Liver (tissue), 9 donors: Measurements from ENCODE around the gene COG4. TPM values are rescaled to one million over a fixed set of nuclear protein-coding genes. Genes with fewer than 3 reads are reported as not detected.

Experiments used
- DNase-seq: peaks from one replicate; pipeline ENCODE4 v3.0.0-alpha.2; 2017; ENCODE audit warnings: low spot score
- H3K27ac ChIP-seq, 2 donors: one replicate each; pipeline ENCODE4 v1.7.0; 2013; ENCODE audit warnings: inconsistent platforms in 2 of 2, low read length in 2 of 2, control low read depth in 1 of 2, low read depth in 1 of 2, mild to moderate bottlenecking in 1 of 2
- H3K27me3 ChIP-seq, 4 donors: one replicate each; pipeline versions ENCODE4 v1.6.1 to v1.7.0; 2013; ENCODE audit warnings: low read length in 3 of 4, inconsistent platforms in 1 of 4, mild to moderate bottlenecking in 1 of 4, moderate library complexity in 1 of 4; ENCODE audit not compliant: control insufficient read depth in 4 of 4, insufficient read depth in 4 of 4
- H3K36me3 ChIP-seq, 4 donors: one replicate each; pipeline versions ENCODE4 v1.6.1 to v1.7.0; 2013; ENCODE audit warnings: low read length in 3 of 4, mild to moderate bottlenecking in 3 of 4, low read depth in 1 of 4, moderate library complexity in 1 of 4; ENCODE audit not compliant: control insufficient read depth in 4 of 4, insufficient read depth in 3 of 4
- H3K4me1 ChIP-seq, 4 donors: one replicate each; pipeline versions ENCODE4 v1.6.1 to v1.7.0; 2013; ENCODE audit warnings: low read length in 3 of 4, mild to moderate bottlenecking in 3 of 4, moderate library complexity in 1 of 4; ENCODE audit not compliant: control insufficient read depth in 4 of 4, insufficient read depth in 4 of 4
- H3K4me3 ChIP-seq, 3 donors: one replicate each; pipeline versions ENCODE4 v1.6.1 to v1.7.0; 2013; ENCODE audit warnings: low read length in 3 of 3, control low read depth in 1 of 3, low read depth in 1 of 3, mild to moderate bottlenecking in 1 of 3
- H3K9ac ChIP-seq, 2 donors: one replicate each; pipeline ENCODE4 v1.7.0; 2013; ENCODE audit warnings: low read length in 2 of 2, mild to moderate bottlenecking in 2 of 2, moderate library complexity in 2 of 2, control low read depth in 1 of 2, low read depth in 1 of 2
- H3K9me3 ChIP-seq, 4 donors: one replicate each; pipeline versions ENCODE4 v1.6.1 to v1.7.0; 2013; ENCODE audit warnings: low read length in 3 of 4; ENCODE audit not compliant: control insufficient read depth in 4 of 4
- ATF3 ChIP-seq: IDR thresholded peaks from 2 replicates; pipeline ENCODE4 v1.6.1; 2016; ENCODE audit warnings: antibody characterized with exemption
- CTCF ChIP-seq: fragments of 150-350 bp; IDR thresholded peaks from 2 replicates; pipeline ENCODE4 v1.5.1; 2017; ENCODE audit warnings: improper control_type of control experiment, low read depth, low read length; ENCODE audit not compliant: missing input control
- FOXA1 ChIP-seq: IDR thresholded peaks from 2 replicates; pipeline ENCODE4 v1.6.1; 2016; ENCODE audit warnings: antibody characterized with exemption
- GABPA ChIP-seq, 2 donors: IDR thresholded peaks in 1 of 2; conservative IDR thresholded peaks in 1 of 2; 2 replicates each; pipeline ENCODE4 v1.6.1; 2016; ENCODE audit warnings: antibody characterized with exemption in 2 of 2, mild to moderate bottlenecking in 1 of 2, moderate library complexity in 1 of 2
- HNF4A ChIP-seq, 2 donors: conservative IDR thresholded peaks; 2 replicates each; pipeline ENCODE4 v1.6.1; 2016; ENCODE audit warnings: antibody characterized with exemption in 2 of 2, mild to moderate bottlenecking in 2 of 2
- JUND ChIP-seq, 2 donors: IDR thresholded peaks; 2 replicates each; pipeline ENCODE4 v1.6.1; 2016; ENCODE audit warnings: antibody characterized with exemption in 2 of 2
- MAX ChIP-seq: IDR thresholded peaks from 2 replicates; pipeline ENCODE4 v1.6.1; 2016; ENCODE audit warnings: antibody characterized with exemption
- RAD21 ChIP-seq, 2 donors: IDR thresholded peaks; 2 replicates each; pipeline ENCODE4 v1.6.1; 2016; ENCODE audit warnings: antibody characterized with exemption in 2 of 2, mild to moderate bottlenecking in 2 of 2
- SP1 ChIP-seq: IDR thresholded peaks from 2 replicates; pipeline ENCODE4 v1.6.1; 2018; ENCODE audit warnings: antibody characterized with exemption, mild to moderate bottlenecking
- TAF1 ChIP-seq: conservative IDR thresholded peaks from 2 replicates; pipeline ENCODE4 v1.6.1; 2016; ENCODE audit warnings: antibody characterized with exemption, mild to moderate bottlenecking
- YY1 ChIP-seq: IDR thresholded peaks from 2 replicates; pipeline ENCODE4 v1.6.1; 2016; ENCODE audit warnings: antibody characterized with exemption, mild to moderate bottlenecking
- ZBTB33 ChIP-seq: IDR thresholded peaks from 2 replicates; pipeline ENCODE4 v1.6.1; 2016; ENCODE audit warnings: antibody characterized with exemption
- WGBS: extraction: QIAGEN DNeasy Blood & Tissue Kit; methylation state at CpG from one replicate; pipeline ENCODE4 v1.1.7; 2013; 5-methylcytosine and 5-hydroxymethylcytosine counted together
- polyA plus RNA-seq, 2 donors: library from polyadenylated mRNA; stranded (reverse) in 1 of 2; unstranded in 1 of 2; fragments of 200-250 nt in 1 of 2; fragments of >200 nt in 1 of 2; fragmentation: Nextera tagmentation in 1 of 2; extraction: Ambion mirVana in 1 of 2; gene quantifications; one replicate each; pipeline versions ENCODE4 v1.2.1 to v1.2.3, GENCODE V29; 2013 to 2015
- total RNA-seq, 2 donors: library from RNA; depleted of rRNA; stranded (reverse); fragments of >200 nt; gene quantifications; one replicate each; pipeline ENCODE4 v1.2.3, GENCODE V29; 2014
- donor health status: healthy.
- donor health status: healthy.
- donor health status: healthy.
- donor health status: healthy.
- donor health status: healthy.

The COG4 gene
- total and polyA plus RNA-seq, 4 donors: 15.3 to 59.5 (median 27.2) TPM

- peaks cover 10 to 23% (median 14%) of the 10 kb centered on the region in 4 donors for H3K36me3 ChIP-seq
- peak overlapping the region in 1 of 2 donors; percentile 8 for H3K9ac ChIP-seq
- H3K4me1 ChIP-seq: peaks cover 1 to 20% (median 17%) of the 10 kb centered on the region in 4 donors
- DNase-seq: no peak
- 82% methylated on average over 8 of the region's 8 CpGs for WGBS
- H3K27me3 ChIP-seq: no peaks in the 10 kb centered on the region
- no peaks in the 10 kb centered on the region for H3K9me3 ChIP-seq
- H3K27ac ChIP-seq: no peak overlapping the region
- TF ChIP-seq SP1 (no peak), MAX (no peak), ZBTB33 (no peak), FOXA1 (no peak), ATF3 (no peak)
- H3K4me3 ChIP-seq: no peak overlapping the region
Measured at GRCh38 chr16:70520612-70521297, 2.6 kb downstream of the COG4 start.

GRCh38 chr16:70512456-70512855 lies 10.9 kb downstream of the COG4 start:
- H3K27ac ChIP-seq: no peak overlapping the region
- peaks cover 18 to 86% (median 63%) of the 10 kb centered on the region in 4 donors for H3K36me3 ChIP-seq
- no peak overlapping the region for H3K4me3 ChIP-seq
- no peaks in the 10 kb centered on the region for H3K4me1 ChIP-seq
- TF ChIP-seq GABPA (IDR thresholded peaks at IDR 0.05 in 1 of 2, conservative IDR thresholded peaks at IDR 0.05 in 1 of 2) (no peak), JUND (IDR thresholded peaks at IDR 0.05) (no peak), TAF1 (no peak), HNF4A (conservative IDR thresholded peaks at IDR 0.05) (no peak), CTCF (no peak), RAD21 (IDR thresholded peaks at IDR 0.05) (no peak), YY1 (no peak), ZBTB33 (no peak), MAX (no peak)
- WGBS: 85% methylated on average over 5 of the region's 5 CpGs
- no peaks in the 10 kb centered on the region for H3K9me3 ChIP-seq
- DNase-seq: no peak
- no peak overlapping the region for H3K9ac ChIP-seq
- no peaks in the 10 kb centered on the region for H3K27me3 ChIP-seq
